H9 (cell line): ENCODE results near the gene ATP10B. TPM values are rescaled to one million over a fixed set of nuclear protein-coding genes. Genes with fewer than 3 reads are reported as not detected.

Source experiments
- DNase-seq: peaks from one replicate; pipeline ENCODE4 v3.0.0-alpha.2; 2017
- H2AFZ ChIP-seq: one replicate; pipeline ENCODE4 v1.6.1; 2013; ENCODE audit warnings: mild to moderate bottlenecking, low read length, control low read depth, moderate library complexity
- H2AK5ac ChIP-seq: 2 replicates; pipeline ENCODE4 v1.6.1; 2013; ENCODE audit warnings: low read length, control low read depth, mixed read lengths; ENCODE audit not compliant: insufficient read length
- H2BK120ac ChIP-seq: one replicate; pipeline ENCODE4 v1.6.1; 2013; ENCODE audit warnings: low read depth, mild to moderate bottlenecking, low read length, control low read depth, inconsistent platforms; ENCODE audit not compliant: poor library complexity, severe bottlenecking
- H2BK12ac ChIP-seq: 2 replicates; pipeline ENCODE4 v1.6.1; 2013; ENCODE audit warnings: low read length, control low read depth, mixed read lengths, low read depth; ENCODE audit not compliant: insufficient read length
- H2BK15ac ChIP-seq: 2 replicates; pipeline ENCODE4 v1.6.1; 2013; ENCODE audit warnings: low read depth, low read length, control low read depth
- H2BK20ac ChIP-seq: one replicate; pipeline ENCODE4 v1.6.1; 2013; ENCODE audit warnings: low read depth, mild to moderate bottlenecking, low read length, control low read depth, inconsistent platforms; ENCODE audit not compliant: poor library complexity, severe bottlenecking
- H2BK5ac ChIP-seq: 2 replicates; pipeline ENCODE4 v1.6.1; 2013; ENCODE audit warnings: low read length, control low read depth, mixed read lengths; ENCODE audit not compliant: insufficient read length
- H3K14ac ChIP-seq: 2 replicates; pipeline ENCODE4 v1.6.1; 2013; ENCODE audit warnings: low read length, control low read depth; ENCODE audit not compliant: insufficient read depth
- H3K18ac ChIP-seq: 2 replicates; pipeline ENCODE4 v1.6.1; 2013; ENCODE audit warnings: low read depth, mild to moderate bottlenecking, mixed read lengths, low read length, control low read depth; ENCODE audit not compliant: insufficient read length
- H3K23ac ChIP-seq: 2 replicates; pipeline ENCODE4 v1.6.1; 2013; ENCODE audit warnings: low read length, control low read depth, mixed read lengths, low read depth; ENCODE audit not compliant: insufficient read length
- H3K23me2 ChIP-seq: 2 replicates; pipeline ENCODE4 v1.6.1; 2013; ENCODE audit warnings: low read depth, mild to moderate bottlenecking, mixed read lengths, low read length, control low read depth; ENCODE audit not compliant: insufficient read length, poor library complexity, severe bottlenecking
- H3K27ac ChIP-seq: 2 replicates; pipeline ENCODE4 v1.5.1; 2013; ENCODE audit warnings: low read length, control low read depth, mixed read lengths, low read depth; ENCODE audit not compliant: insufficient read length
- H3K27me3 ChIP-seq: 2 replicates; pipeline ENCODE4 v1.6.1; 2013; ENCODE audit warnings: low read length, control low read depth, inconsistent platforms; ENCODE audit not compliant: insufficient read depth
- H3K4ac ChIP-seq: 2 replicates; pipeline ENCODE4 v1.6.1; 2013; ENCODE audit warnings: low read depth, mild to moderate bottlenecking, control low read depth, inconsistent platforms, low read length, moderate library complexity
- H3K4me1 ChIP-seq: 2 replicates; pipeline ENCODE4 v1.6.1; 2013; ENCODE audit warnings: low read length, control low read depth, inconsistent platforms; ENCODE audit not compliant: insufficient read depth
- H3K4me2 ChIP-seq: 2 replicates; pipeline ENCODE4 v1.6.1; 2013; ENCODE audit warnings: low read length, control low read depth, mixed read lengths; ENCODE audit not compliant: insufficient read length, insufficient read depth
- H3K56ac ChIP-seq: 2 replicates; pipeline ENCODE4 v1.6.1; 2013; ENCODE audit warnings: low read depth, mild to moderate bottlenecking, mixed read lengths, low read length, control low read depth; ENCODE audit not compliant: insufficient read length
- H3K79me1 ChIP-seq: 2 replicates; pipeline ENCODE4 v1.6.1; 2013; ENCODE audit warnings: low read depth, mild to moderate bottlenecking, moderate library complexity, low read length, control low read depth, inconsistent platforms; ENCODE audit not compliant: insufficient read depth, poor library complexity, severe bottlenecking
- H3K79me2 ChIP-seq: 2 replicates; pipeline ENCODE4 v1.6.1; 2013; ENCODE audit warnings: low read length, control low read depth, inconsistent platforms; ENCODE audit not compliant: insufficient read depth
- H3K9ac ChIP-seq: 2 replicates; pipeline ENCODE4 v1.6.1; 2013; ENCODE audit warnings: low read length, control low read depth, mixed read lengths; ENCODE audit not compliant: insufficient read length; ENCODE audit errors: extremely low read depth
- H3K9me3 ChIP-seq: one replicate; pipeline ENCODE4 v1.6.1; 2013; ENCODE audit warnings: low read depth, low read length, inconsistent platforms; ENCODE audit not compliant: control insufficient read depth
- H3T11ph ChIP-seq: one replicate; pipeline ENCODE4 v1.6.1; 2013; ENCODE audit warnings: mild to moderate bottlenecking, low read length, control low read depth, inconsistent platforms
- H4K20me1 ChIP-seq: one replicate; pipeline ENCODE4 v1.6.1; 2013; ENCODE audit not compliant: control insufficient read depth, insufficient read length, insufficient read depth
- H4K5ac ChIP-seq: 2 replicates; pipeline ENCODE4 v1.6.1; 2013; ENCODE audit warnings: low read depth, mild to moderate bottlenecking, mixed read lengths, low read length, control low read depth; ENCODE audit not compliant: insufficient read length
- H4K8ac ChIP-seq: replicated peaks from 2 replicates; pipeline ENCODE4 v1.6.1; 2013; ENCODE audit warnings: low read length, control low read depth, mixed read lengths, low read depth; ENCODE audit not compliant: insufficient read length
- H4K91ac ChIP-seq: 2 replicates; pipeline ENCODE4 v1.6.1; 2013; ENCODE audit warnings: low read depth, mild to moderate bottlenecking, moderate library complexity, mixed read lengths, low read length, control low read depth; ENCODE audit not compliant: insufficient read length
- H3K27ac Mint-ChIP-seq, 3 experiments: 2 replicates in 2 of 3; 3 replicates in 1 of 3; pipeline ENCODE4 v1.8.0; 2020 to 2021; ENCODE audit warnings: mixed read lengths in 3 of 3, mild to moderate bottlenecking in 1 of 3, moderate library complexity in 1 of 3
- H3K27me3 Mint-ChIP-seq: 2 replicates; pipeline ENCODE4 v1.8.0; 2021; ENCODE audit warnings: low read depth, mild to moderate bottlenecking, moderate library complexity, mixed read lengths
- H3K36me3 Mint-ChIP-seq, 3 experiments: 2 replicates in 2 of 3; 3 replicates in 1 of 3; pipeline ENCODE4 v1.8.0; 2020 to 2021; ENCODE audit warnings: low read depth in 3 of 3, mixed read lengths in 3 of 3; ENCODE audit not compliant: insufficient read depth in 1 of 3
- H3K4me1 Mint-ChIP-seq, 2 experiments: 2 replicates each; pipeline ENCODE4 v1.8.0; 2020; ENCODE audit warnings: mixed read lengths in 2 of 2
- H3K4me3 Mint-ChIP-seq, 2 experiments: 2 replicates in 1 of 2; 3 replicates in 1 of 2; pipeline ENCODE4 v1.8.0; 2020 to 2021; ENCODE audit warnings: mild to moderate bottlenecking in 2 of 2, mixed read lengths in 2 of 2, moderate library complexity in 1 of 2
- H3K9me3 Mint-ChIP-seq, 2 experiments: 2 replicates in 1 of 2; 3 replicates in 1 of 2; pipeline ENCODE4 v1.8.0; 2020; ENCODE audit warnings: mild to moderate bottlenecking in 2 of 2, mixed read lengths in 2 of 2, moderate library complexity in 1 of 2
- WGBS: extraction: QIAGEN DNeasy Blood & Tissue Kit; methylation state at CpG from one replicate; pipeline ENCODE4 v1.1.7; 2013; ENCODE audit warnings: missing lambda C conversion rate, low lambda C conversion rate, mixed read lengths; ENCODE audit not compliant: insufficient read length; ENCODE audit errors: extremely low coverage; 5-methylcytosine and 5-hydroxymethylcytosine counted together
- total RNA-seq: library from RNA; stranded (reverse); gene quantifications from 2 replicates; pipeline ENCODE4 v1.2.1, GENCODE V29; 2021
- TF ChIP-seq, protein P1 (sequence below): fragments of 200-600 bp; sonication (generic); conservative IDR thresholded peaks from 3 replicates; pipeline ENCODE4 v1.8.0; 2021; ENCODE audit warnings: antibody characterized with exemption, mild to moderate bottlenecking

Gene ATP10B
- total RNA-seq, 1 experiment from 2014 or later, result 0.42 TPM

DNA sequence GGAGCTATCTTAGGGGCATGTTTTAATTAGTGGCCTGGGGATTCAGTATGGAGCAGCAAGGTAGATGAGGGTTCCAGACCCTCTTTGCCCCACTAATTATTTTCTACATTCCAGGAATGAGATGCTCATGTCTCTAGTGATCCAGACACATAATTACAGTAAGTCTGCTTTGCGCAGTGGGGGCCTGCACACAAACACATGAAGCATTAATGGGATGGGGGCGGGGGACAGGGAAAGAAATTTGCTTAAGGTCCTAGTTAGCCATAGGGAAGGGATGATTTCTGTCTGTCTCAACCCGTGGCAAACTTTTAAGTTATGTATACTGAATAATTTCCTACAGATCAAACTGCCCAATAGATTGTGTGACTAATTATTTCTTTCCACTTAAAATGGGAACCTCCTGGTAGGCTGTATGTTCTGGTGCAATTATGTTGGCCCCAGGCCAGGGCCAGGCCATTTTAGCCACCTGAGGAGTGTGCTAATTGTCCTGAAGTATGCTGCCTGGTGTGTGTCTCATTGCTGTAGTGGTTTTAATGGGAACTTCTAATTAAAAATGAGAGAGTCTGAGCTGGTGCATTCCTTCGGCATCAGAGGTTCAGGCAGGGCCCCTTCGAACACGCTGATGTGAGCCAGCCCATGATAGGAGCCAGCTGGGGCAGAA, 295.9 kb downstream of the ATP10B start:
- no peak overlapping the region for H4K91ac ChIP-seq
- H3K27me3 ChIP-seq, result no peaks in the 10 kb centered on the region
- no peaks in the 10 kb centered on the region for H3K36me3 Mint-ChIP-seq
- H3K9ac ChIP-seq, result no peak overlapping the region
- H3K23me2 ChIP-seq, result no peaks in the 10 kb centered on the region
- H3K18ac ChIP-seq, result no peak overlapping the region
- H3K23ac ChIP-seq, result no peak overlapping the region
- no peaks in the 10 kb centered on the region for H3K79me2 ChIP-seq
- TF ChIP-seq, protein P1, sequence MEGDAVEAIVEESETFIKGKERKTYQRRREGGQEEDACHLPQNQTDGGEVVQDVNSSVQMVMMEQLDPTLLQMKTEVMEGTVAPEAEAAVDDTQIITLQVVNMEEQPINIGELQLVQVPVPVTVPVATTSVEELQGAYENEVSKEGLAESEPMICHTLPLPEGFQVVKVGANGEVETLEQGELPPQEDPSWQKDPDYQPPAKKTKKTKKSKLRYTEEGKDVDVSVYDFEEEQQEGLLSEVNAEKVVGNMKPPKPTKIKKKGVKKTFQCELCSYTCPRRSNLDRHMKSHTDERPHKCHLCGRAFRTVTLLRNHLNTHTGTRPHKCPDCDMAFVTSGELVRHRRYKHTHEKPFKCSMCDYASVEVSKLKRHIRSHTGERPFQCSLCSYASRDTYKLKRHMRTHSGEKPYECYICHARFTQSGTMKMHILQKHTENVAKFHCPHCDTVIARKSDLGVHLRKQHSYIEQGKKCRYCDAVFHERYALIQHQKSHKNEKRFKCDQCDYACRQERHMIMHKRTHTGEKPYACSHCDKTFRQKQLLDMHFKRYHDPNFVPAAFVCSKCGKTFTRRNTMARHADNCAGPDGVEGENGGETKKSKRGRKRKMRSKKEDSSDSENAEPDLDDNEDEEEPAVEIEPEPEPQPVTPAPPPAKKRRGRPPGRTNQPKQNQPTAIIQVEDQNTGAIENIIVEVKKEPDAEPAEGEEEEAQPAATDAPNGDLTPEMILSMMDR, result no peak
- H3K79me1 ChIP-seq, result no peaks in the 10 kb centered on the region
- H3K4me1 ChIP-seq, result no peaks in the 10 kb centered on the region
- H4K5ac ChIP-seq, result no peak overlapping the region
- no peak overlapping the region for H3K4me2 ChIP-seq
- H3K4me1 Mint-ChIP-seq, result no peaks in the 10 kb centered on the region
- H2BK20ac ChIP-seq, result no peak overlapping the region
- H4K20me1 ChIP-seq, result no peaks in the 10 kb centered on the region
- DNase-seq, result no peak
- no peak overlapping the region for H2BK120ac ChIP-seq
- H3K27ac Mint-ChIP-seq, result peak overlapping the region in 1 of 3 experiments; percentile 74; a peak in 1 of 7 replicates
- no peak overlapping the region for H4K8ac ChIP-seq
- H3K4ac ChIP-seq, result no peak overlapping the region
- no peak overlapping the region for H3K14ac ChIP-seq
- no peak overlapping the region for H2BK5ac ChIP-seq
- H3T11ph ChIP-seq, result no peak overlapping the region
- H3K9me3 Mint-ChIP-seq, result no peaks in the 10 kb centered on the region
- H3K9me3 ChIP-seq, result no peaks in the 10 kb centered on the region
- H2AFZ ChIP-seq, result no peak overlapping the region
- H3K27me3 Mint-ChIP-seq, result peaks cover 3% of the 10 kb centered on the region
- WGBS, result no CpG with 5 or more reads among the region's 6 CpGs
- no peak overlapping the region for H3K56ac ChIP-seq
- H3K27ac ChIP-seq, result no peak overlapping the region
- no peak overlapping the region for H2AK5ac ChIP-seq
- no peak overlapping the region for H2BK15ac ChIP-seq
- H2BK12ac ChIP-seq, result no peak overlapping the region
- no peak overlapping the region for H3K4me3 Mint-ChIP-seq
